WTC11 (cell line): ENCODE results near the gene KCNG3.

Source experiments
- ELF4 ChIP-seq: sonication (generic); formaldehyde crosslinking; IDR thresholded peaks from 2 replicates; pipeline ENCODE4 v1.8.1; 2022; ENCODE audit warnings: low read depth, mild to moderate bottlenecking, moderate library complexity, missing genetic modification reagents
- NR3C1 ChIP-seq: sonication (generic); formaldehyde crosslinking; conservative IDR thresholded peaks from 2 replicates; pipeline ENCODE4 v1.8.1; 2023; ENCODE audit warnings: low read depth, mild to moderate bottlenecking, missing genetic modification reagents
- TF ChIP-seq, protein P1 (sequence below): fragments of 200-600 bp; IDR thresholded peaks from 2 replicates; pipeline ENCODE4 v1.8.0; 2022; ENCODE audit warnings: antibody characterized with exemption

GRCh38 chr2:42421157-42421485, 72.7 kb downstream of the KCNG3 start:
- TF ChIP-seq, protein P1, sequence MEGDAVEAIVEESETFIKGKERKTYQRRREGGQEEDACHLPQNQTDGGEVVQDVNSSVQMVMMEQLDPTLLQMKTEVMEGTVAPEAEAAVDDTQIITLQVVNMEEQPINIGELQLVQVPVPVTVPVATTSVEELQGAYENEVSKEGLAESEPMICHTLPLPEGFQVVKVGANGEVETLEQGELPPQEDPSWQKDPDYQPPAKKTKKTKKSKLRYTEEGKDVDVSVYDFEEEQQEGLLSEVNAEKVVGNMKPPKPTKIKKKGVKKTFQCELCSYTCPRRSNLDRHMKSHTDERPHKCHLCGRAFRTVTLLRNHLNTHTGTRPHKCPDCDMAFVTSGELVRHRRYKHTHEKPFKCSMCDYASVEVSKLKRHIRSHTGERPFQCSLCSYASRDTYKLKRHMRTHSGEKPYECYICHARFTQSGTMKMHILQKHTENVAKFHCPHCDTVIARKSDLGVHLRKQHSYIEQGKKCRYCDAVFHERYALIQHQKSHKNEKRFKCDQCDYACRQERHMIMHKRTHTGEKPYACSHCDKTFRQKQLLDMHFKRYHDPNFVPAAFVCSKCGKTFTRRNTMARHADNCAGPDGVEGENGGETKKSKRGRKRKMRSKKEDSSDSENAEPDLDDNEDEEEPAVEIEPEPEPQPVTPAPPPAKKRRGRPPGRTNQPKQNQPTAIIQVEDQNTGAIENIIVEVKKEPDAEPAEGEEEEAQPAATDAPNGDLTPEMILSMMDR = no peak
- TF ChIP-seq ELF4 (CRISPR knock-in tag) (no peak), NR3C1 (CRISPR knock-in tag) (no peak)
